HG02610 (cell line): Measurements from ENCODE around the gene TCHHL1.

Source experiments
- ATAC-seq: cut with Tn5 transposase; IDR thresholded peaks from one replicate; pipeline ENCODE4 v1.9.1; 2021; ENCODE audit warnings: mild to moderate bottlenecking, moderate library complexity; ENCODE audit not compliant: unreplicated experiment

The TCHHL1 gene

DNA sequence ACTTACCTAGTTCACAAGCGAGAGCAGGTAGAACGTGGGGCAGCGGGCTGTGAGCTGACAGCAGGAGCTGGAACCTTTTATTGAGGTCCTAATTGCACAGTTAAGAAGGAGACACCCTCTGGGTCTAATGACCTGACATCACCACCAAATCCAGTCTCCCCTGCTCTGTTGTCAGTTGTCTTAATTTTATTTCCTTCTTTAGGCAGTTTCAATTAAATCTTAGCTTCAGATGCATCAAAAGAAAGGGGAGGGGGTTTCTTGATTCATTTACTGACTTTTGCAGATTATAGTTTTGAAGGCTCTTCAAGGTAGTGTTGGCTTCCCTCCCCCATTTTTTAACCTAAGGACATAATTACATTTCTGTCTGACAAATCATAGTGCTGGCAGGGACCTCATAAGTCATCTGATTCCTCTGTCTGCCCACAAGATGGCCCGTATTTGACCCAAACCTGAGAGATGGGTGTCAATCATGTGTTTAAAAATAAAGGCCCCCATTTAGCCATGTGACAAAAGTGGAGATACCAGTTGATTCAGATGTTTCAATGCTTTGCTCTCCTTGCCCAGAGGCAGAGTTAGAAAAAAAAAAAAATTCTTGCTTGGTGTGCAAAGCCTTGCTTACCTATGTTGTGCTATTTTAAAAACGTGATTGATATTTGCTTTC, at the start of gene TCHHL1:
Gene TCHHL1 (minus strand): TSS at position 51 of the 661 bp plus-strand sequence. CDS start 921 bp downstream, outside the sequence.
- no peak for ATAC-seq

GRCh38 chr1:152137215-152137614, 48.4 kb upstream of the TCHHL1 start:
- ATAC-seq, result no peak

GRCh38 chr1:152130186-152130585, 41.3 kb upstream of the TCHHL1 start:
- no peak for ATAC-seq

DNA sequence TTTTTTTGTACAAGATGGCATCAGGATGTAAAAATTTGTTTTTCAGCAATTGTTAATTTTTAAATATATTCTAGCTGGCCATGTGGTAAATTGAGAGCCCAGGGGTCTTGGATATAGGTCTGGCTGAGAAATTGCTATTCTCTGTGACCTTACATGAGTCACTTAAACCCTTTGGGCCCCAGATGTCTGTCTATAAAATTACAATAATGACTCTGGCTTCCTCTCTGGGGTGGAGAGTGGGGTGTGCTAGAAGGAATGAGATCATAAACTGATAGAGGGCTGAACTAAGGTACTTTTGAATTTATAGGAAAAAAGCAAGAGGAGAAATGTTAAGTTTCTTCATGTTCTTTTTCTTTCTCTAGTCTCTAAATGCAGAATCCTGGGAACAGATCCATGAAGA, 38.8 kb upstream of the TCHHL1 start:
- ATAC-seq, result no peak

- ATAC-seq, result no peak
These were observed 37.1 kb upstream of the TCHHL1 start for GRCh38 chr1:152125834-152126443.

DNA sequence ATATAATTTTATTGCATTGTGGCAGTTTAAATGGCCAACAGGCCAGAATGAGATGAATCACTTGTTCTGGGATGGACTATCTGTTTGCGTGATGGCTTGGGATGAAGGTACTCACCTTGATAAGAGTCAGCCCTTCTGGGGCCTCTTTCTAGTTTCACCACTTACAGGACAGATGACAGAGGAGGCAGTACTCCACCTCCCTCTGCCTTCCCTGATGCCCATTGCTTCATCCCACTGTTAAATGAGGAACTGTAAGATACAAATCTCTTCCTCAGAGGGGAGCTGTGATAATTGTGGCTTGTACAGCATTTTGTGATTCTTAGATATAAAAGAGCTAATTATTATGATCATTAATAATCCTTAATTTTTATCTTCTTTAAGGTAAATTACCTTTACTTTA, 30.1 kb upstream of the TCHHL1 start:
- no peak for ATAC-seq

DNA sequence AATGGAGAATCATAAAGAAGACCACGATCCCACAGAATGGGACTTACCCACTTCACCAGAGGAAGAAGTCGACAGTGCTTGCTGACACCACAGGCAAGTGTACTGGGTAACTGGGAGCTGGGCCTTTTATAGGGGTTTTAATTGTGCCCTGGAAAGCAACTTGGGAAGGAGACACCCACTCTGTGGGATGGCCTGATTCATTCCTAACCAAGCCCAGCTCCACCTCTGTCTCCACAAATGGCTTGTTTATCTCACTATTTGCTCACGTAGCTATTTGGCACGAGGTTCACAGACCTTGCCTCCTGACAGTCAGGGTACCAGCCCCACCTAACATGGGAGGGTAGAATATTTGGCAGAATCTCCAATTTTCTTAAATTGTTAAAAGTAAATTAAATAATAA, 26.5 kb upstream of the TCHHL1 start, which contains the start of gene TCHH:
Gene TCHH (minus strand): TSS at position 101 of the 400 bp plus-strand sequence. CDS start 1,364 bp downstream, outside the sequence.
- ATAC-seq, result no peak

DNA sequence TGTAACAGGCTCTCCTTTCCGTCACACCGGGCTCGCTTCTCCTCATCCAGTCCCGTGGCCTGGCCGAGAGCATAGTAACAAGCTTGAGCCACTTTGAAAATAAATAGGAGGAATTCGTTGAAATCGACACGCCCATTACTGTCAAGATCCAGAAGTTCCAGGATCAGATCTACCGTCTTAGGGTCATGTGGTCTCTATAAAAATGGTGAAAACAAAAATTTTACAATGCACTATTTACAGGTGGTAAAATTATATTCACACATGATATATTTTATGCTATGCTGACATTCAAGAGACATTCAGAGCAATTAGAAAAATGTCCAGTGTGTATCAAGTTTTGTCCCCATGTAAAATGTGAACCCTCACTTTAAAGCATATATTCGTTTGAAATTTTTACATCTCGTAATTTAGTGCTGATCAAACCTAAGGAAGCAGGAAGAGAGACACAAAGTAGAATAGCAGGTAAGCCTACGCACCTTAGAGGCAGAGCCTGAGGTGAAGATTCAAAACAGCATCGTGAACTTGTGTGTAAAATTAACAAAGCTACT, 24.1 kb upstream of the TCHHL1 start:
- no peak for ATAC-seq

DNA sequence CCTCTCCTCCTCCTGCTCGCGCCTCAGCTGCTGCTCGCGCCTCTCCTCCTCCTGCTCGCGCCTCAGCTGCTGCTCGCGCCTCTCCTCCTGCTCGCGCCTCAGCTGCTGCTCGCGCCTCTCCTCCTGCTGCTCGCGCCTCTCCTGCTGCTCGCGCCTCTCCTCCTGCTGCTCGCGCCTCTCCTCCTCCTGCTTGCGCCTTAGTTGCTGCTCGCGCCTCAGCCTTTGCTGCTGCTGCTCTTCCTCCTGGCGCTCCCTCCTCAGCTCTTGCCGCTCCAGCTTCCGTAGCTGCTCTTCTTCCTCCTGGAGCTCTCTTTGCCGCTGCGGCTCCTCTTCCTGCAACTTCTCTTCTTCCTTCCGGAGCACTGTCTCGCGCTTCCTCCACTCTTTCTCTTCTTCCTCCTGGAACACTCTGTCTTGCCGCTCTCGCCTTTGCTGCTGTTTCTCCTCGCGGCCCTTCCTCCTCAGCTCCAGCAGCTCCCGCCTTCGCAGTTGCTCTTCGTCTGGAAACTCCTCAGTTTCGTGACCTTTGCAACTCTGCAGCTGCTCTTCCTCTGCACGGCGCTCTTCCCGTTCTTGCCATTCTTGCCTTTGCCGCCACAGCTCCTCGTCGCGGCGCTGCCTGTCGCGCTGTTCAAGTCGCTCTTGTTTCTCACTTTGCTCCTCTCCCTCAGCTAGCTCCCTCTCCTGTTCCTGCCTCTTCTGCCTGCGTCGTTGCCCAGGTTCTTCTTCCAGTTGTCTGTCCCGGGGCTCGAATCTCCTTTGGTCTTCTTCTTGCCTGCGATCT, 23.4 kb upstream of the TCHHL1 start:
- ATAC-seq, result no peak

- no peak for ATAC-seq
These were observed 22.7 kb upstream of the TCHHL1 start for GRCh38 chr1:152111515-152111968.

GRCh38 chr1:152110860-152111514, 22.1 kb upstream of the TCHHL1 start:
- ATAC-seq, result no peak

DNA sequence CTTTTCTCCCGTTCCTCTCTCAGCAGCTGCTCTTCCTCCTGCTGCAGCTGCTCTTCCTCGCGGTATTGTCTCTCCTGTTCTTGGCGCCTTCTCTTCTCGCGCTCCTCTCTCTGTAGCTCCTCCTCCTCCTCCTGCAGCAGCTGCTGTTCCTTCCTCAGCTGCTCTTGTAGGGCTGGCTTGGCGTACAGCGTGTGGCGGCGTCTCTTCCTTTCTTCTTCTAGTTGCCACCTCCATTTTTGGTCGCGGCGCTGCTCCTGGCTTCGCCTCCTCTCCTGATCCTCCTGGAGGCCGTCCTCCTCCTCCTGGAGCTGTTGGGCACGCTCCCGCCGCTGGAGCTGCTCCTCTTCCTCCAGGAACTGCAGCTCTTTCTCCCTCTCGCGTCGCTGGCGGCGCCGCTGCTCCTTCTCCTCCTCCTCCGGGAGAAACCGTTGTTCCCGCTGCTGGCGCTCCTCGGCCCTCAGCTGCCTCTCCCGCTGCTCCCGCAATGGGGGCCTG, 21.5 kb upstream of the TCHHL1 start:
- no peak for ATAC-seq

GRCh38 chr1:152109998-152110294, 21.1 kb upstream of the TCHHL1 start:
- no peak for ATAC-seq

DNA sequence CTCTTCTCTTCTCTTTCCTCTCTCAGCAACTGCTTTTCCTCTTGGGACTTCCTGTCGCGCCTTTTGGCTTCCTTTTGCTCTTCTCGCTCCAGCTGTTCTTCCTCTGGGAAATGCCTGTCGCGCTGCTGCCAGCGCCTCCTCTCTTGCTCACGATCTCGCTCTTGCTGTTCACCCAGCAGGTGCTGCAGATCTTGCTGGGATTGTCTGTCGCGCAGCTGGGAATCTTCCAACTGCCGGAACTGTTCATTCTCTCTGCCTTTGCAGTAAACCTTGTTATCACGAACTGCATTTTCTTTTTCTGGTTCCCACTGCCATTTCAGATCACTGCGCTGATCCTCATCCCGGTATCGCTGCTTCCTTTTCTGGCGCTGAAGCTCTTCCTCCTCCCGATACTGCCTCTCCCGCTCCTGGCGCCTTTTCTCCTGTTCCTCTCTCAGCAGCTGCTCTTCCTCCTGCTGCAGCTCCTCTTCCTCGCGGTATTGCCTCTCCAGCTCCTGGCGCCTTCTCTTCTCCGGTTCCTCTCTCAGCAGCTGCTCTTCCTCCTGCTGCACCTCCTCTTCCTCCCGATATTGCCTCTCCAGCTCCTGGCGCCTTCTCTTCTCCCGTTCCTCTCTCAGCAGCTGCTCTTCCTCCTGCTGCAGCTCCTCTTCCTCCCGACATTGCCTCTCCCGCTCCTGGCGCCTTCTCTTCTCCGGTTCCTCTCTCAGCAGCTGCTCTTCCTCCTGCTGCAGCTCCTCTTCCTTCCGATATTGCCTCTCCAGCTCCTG, 20.6 kb upstream of the TCHHL1 start:
- no peak for ATAC-seq

- no peak for ATAC-seq
These were observed 20.0 kb upstream of the TCHHL1 start for GRCh38 chr1:152108882-152109222.

DNA sequence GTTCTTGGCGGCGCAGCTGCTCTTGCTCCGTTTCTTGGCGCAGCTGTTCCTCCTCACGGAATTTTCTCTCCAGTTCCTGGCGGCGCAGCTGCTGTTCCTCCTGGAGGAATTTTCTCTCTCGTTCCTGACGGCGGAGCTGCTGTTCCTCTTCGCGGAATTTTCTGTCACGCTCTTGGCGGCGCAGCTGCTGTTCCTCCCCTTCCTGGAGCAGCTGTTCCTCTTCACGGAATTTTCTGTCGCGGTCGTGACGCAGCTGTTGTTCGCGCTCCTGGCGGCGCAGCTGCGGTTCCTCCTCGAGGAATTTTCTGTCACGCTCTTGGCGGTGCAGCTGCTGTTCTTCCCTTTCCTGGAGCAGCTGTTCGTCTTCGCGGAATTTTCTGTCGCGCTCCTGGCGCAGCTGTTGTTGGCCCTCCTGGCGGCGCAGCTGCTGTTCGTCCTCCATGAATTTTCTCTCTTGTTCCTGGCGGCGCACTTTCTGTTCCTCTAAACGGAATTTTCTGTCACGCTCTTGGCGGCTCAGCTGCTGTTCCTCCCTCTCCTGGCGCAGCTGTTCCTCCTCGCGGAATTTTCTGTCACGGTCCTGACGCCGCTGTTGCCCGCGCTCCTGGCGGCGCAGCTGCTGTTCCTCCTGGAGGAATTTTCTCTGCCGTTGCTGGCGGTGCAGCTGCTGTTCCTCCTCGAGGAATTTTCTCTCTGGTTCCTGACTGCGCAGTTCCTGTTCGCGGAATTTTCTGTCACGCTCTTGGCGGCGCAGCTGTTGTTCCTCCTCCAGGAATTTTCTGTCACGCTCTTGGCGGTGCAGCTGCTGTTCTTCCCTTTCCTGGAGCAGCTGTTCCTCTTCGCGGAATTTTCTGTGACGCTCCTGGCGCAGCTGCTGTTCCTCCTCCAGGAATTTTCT, 19.4 kb upstream of the TCHHL1 start:
- ATAC-seq, result no peak

- no peak for ATAC-seq
These were observed 18.4 kb upstream of the TCHHL1 start for GRCh38 chr1:152107031-152107983.

DNA sequence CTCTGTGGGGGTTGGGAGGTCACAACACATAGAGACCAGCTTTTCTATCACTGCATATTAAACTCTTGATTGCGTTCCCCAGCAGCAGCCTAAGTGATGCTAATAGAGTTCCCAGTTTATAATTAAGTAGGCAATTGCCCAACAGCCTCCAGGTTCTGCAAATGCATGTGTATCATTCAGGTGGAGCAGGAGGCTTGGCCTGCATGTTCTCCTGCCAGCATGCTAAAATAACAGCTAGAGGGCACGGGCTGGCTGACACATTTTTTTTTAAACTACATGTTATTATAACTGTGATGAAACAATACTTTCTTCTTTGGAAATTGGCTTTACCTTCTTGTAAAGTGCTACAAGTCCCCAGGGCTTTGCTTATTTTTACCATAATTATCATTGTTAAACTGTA, 16.0 kb upstream of the TCHHL1 start:
- no peak for ATAC-seq
